Esophagus (tissue), 2 donors: Measurements from ENCODE around the gene GREB1. TPM values are rescaled to one million over a fixed set of nuclear protein-coding genes. Genes with fewer than 3 reads are reported as not detected.

Source experiments
- polyA plus RNA-seq, 2 donors: library from polyadenylated mRNA; stranded (reverse); fragments of 200-250 nt; gene quantifications; one replicate each; pipeline ENCODE4 v1.2.3, GENCODE V29; 2013
- donor health status: healthy with polysubstance abuse.
- donor health status: Bipolar disorder and iron deficiency.

GREB1 gene
- polyA plus RNA-seq, 2 donors = 0.15 to 0.16 TPM

Other genes with a start within 250 kb of the GREB1 start
- gene ROCK2, start 189.4 kb upstream of the GREB1 start, polyA plus RNA-seq = 1 to 10 TPM; 3.4 to 5.4 TPM
- gene E2F6, start 67.9 kb upstream of the GREB1 start, polyA plus RNA-seq = 1 to 10 TPM; 4.2 to 4.9 TPM
- gene NTSR2, start 136.2 kb downstream of the GREB1 start, polyA plus RNA-seq = not detected
- gene LPIN1, start 212.6 kb downstream of the GREB1 start, polyA plus RNA-seq = 10 to 100 TPM; 25.5 to 65.4 TPM